T-cell (primary cell): ENCODE results near the gene SPZ1. TPM values are rescaled to one million over a fixed set of nuclear protein-coding genes. Genes with fewer than 3 reads are reported as not detected.

Experiments used
- ATAC-seq, 4 experiments: fragments of 200-7000 bp in 3 of 4; fragments of 150-1000 bp in 1 of 4; cut with Tn5 transposase; replicated peaks in 1 of 4; 1 replicate in 3 of 4; 2 replicates in 1 of 4; pipeline ENCODE4 v1.10.0; 2021; ENCODE audit warnings: moderate library complexity in 3 of 4, mild to moderate bottlenecking in 2 of 4, moderate number of reproducible peaks in 1 of 4
- CTCF ChIA-PET, 2 donors: fragments of 300-600 bp; sonication (Branson Sonifier 250); formaldehyde crosslinking; loops; one replicate each; lab custom pipeline; 2022; ENCODE audit warnings: antibody characterized with exemption in 2 of 2; lab: Charles Lee
- POLR2A ChIA-PET, 2 donors: fragments of 300-600 bp; sonication (Branson Sonifier 250); formaldehyde crosslinking; loops; one replicate each; lab custom pipeline; 2022; ENCODE audit warnings: antibody characterized with exemption in 2 of 2; lab: Charles Lee
- DNase-seq, 35 experiments: peaks; one replicate each; pipeline versions ENCODE4 v3.0.0 to v3.0.0-alpha.2; 2013 to 2023
- H3K27ac ChIP-seq: one replicate; pipeline ENCODE4 v1.5.1; 2013; ENCODE audit warnings: low read length
- H3K27me3 ChIP-seq, 2 experiments: replicated peaks in 1 of 2; 1 replicate in 1 of 2; 2 replicates in 1 of 2; pipeline versions ENCODE4 v1.6.1 to v1.7.0; 2013; ENCODE audit warnings: low read length in 1 of 2, mixed read lengths in 1 of 2; ENCODE audit not compliant: control insufficient read depth in 2 of 2, insufficient read depth in 2 of 2; ENCODE audit errors: extremely low read depth in 1 of 2
- H3K36me3 ChIP-seq, 2 donors: 1 replicate in 1 of 2; 2 replicates in 1 of 2; pipeline versions ENCODE4 v1.6.1 to v1.7.0; 2013; ENCODE audit warnings: low read length in 1 of 2; ENCODE audit not compliant: control insufficient read depth in 2 of 2, insufficient read depth in 1 of 2; ENCODE audit errors: extremely low read depth in 1 of 2
- H3K4me1 ChIP-seq, 2 experiments: 1 replicate in 1 of 2; 2 replicates in 1 of 2; pipeline versions ENCODE4 v1.6.1 to v1.7.0; 2013; ENCODE audit warnings: low read length in 2 of 2, mixed read lengths in 1 of 2; ENCODE audit not compliant: insufficient read depth in 2 of 2, control insufficient read depth in 1 of 2; ENCODE audit errors: extremely low read depth in 1 of 2
- H3K4me3 ChIP-seq, 2 donors: 1 replicate in 1 of 2; 2 replicates in 1 of 2; pipeline versions ENCODE4 v1.5.1 to v1.7.0; 2013; ENCODE audit warnings: mild to moderate bottlenecking in 2 of 2, low read length in 1 of 2, moderate library complexity in 1 of 2; ENCODE audit not compliant: control insufficient read depth in 1 of 2; ENCODE audit errors: extremely low read depth in 1 of 2
- H3K9me3 ChIP-seq: 2 replicates; pipeline ENCODE4 v1.7.0; 2013
- H3K27ac Mint-ChIP-seq, 2 donors: one replicate each; pipeline ENCODE4 v1.8.0; 2020 to 2021; ENCODE audit warnings: mild to moderate bottlenecking in 2 of 2, mixed read lengths in 2 of 2
- H3K27me3 Mint-ChIP-seq, 2 donors: one replicate each; pipeline ENCODE4 v1.8.0; 2021 to 2022; ENCODE audit warnings: mixed read lengths in 2 of 2
- H3K36me3 Mint-ChIP-seq: one replicate; pipeline ENCODE4 v1.8.0; 2021; ENCODE audit warnings: mixed read lengths
- H3K4me1 Mint-ChIP-seq, 3 donors: one replicate each; pipeline ENCODE4 v1.8.0; 2020 to 2022; ENCODE audit warnings: mixed read lengths in 3 of 3, mild to moderate bottlenecking in 1 of 3
- H3K4me3 Mint-ChIP-seq, 3 donors: one replicate each; pipeline ENCODE4 v1.8.0; 2020 to 2022; ENCODE audit warnings: mild to moderate bottlenecking in 3 of 3, mixed read lengths in 3 of 3, moderate library complexity in 3 of 3
- H3K9me3 Mint-ChIP-seq, 3 donors: one replicate each; pipeline ENCODE4 v1.8.0; 2020 to 2022; ENCODE audit warnings: mixed read lengths in 3 of 3
- WGBS: methylation state at CpG from one replicate; pipeline ENCODE4 v1.1.5; 2013; ENCODE audit warnings: missing lambda C conversion rate; ENCODE audit not compliant: insufficient coverage; 5-methylcytosine and 5-hydroxymethylcytosine counted together
- total RNA-seq, 35 experiments: library from RNA in 6 of 35; stranded (reverse) in 6 of 35; fragments of 120-200 nt in 1 of 35; gene quantifications; one replicate each; pipeline versions ENCODE4 v1.2.1 to v1.2.4 and lab custom pipeline; 2013 to 2026

The SPZ1 gene
- total RNA-seq, 5 donors from 2014 or later (not counting 1 experiment from before 2014, with no cell fraction given): not detected

DNA sequence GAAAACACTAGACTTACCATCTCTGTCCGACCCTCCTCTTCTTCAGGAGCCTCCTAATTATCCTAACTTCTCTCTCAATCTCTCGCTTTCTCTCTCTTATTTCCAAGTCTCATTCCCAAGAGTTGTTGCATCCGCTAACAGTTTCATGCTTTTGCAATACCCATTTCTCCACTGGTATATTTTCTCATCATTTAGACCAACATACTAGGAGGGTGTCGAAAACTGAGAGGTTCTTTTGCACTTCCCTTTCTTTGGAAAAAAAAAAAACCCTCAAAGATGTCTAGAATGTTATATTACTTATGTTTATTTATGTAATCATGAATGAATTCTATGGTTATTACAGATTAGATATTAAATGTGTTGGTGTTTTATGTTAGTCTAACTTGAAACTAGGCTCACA, 35.9 kb downstream of the SPZ1 start:
- Mint-ChIP-seq H3K4me1 (no peaks in the 10 kb centered on the region), H3K36me3 (no peaks in the 10 kb centered on the region), H3K27me3 (peaks cover 0 to 1% of the 10 kb centered on the region in 2 donors), H3K27ac (no peak overlapping the region), H3K9me3 (no peaks in the 10 kb centered on the region), H3K4me3 (no peak overlapping the region)
- ChIA-PET POLR2A (no interaction called here), CTCF (no interaction called here)
- H3K4me3 ChIP-seq: no peak overlapping the region
- no peaks in the 10 kb centered on the region for H3K4me1 ChIP-seq
- no peaks in the 10 kb centered on the region for H3K36me3 ChIP-seq
- 68% methylated on average over 2 of the region's 4 CpGs for WGBS
- DNase-seq (no peak), ATAC-seq (no peak)
- no peak overlapping the region for H3K27ac ChIP-seq
- H3K9me3 ChIP-seq: no peaks in the 10 kb centered on the region
- peaks cover 0 to 2% of the 10 kb centered on the region in 2 experiments for H3K27me3 ChIP-seq

DNA sequence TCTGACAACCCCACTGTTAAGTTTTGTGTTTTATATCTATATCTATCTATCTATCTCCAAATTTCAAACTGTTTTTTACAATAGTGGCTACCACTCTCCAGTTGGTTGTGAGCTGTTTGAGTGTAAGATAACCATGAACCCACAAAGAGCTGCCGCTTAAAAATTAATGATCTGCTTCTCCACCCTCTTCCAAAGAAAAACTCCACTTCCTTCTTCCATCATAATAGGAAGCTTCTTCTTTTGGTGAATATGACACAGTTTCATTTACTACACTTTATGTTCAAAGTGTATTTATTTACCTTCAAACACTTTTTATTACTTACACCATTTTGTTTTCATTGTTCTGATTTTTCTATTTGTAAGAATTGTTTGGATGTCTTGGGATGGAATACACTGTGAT, 37.9 kb downstream of the SPZ1 start:
- WGBS: no CpG with 5 or more reads among the region's 1 CpG
- Mint-ChIP-seq H3K27me3 (no peaks in the 10 kb centered on the region), H3K27ac (no peak overlapping the region), H3K4me1 (no peaks in the 10 kb centered on the region), H3K4me3 (no peak overlapping the region), H3K9me3 (no peaks in the 10 kb centered on the region), H3K36me3 (no peaks in the 10 kb centered on the region)
- no peak overlapping the region for H3K4me3 ChIP-seq
- DNase-seq (no peak), ATAC-seq (no peak)
- ChIA-PET POLR2A (no interaction called here), CTCF (no interaction called here)
- no peaks in the 10 kb centered on the region for H3K36me3 ChIP-seq
- H3K27ac ChIP-seq: no peak overlapping the region
- no peaks in the 10 kb centered on the region for H3K27me3 ChIP-seq
- no peaks in the 10 kb centered on the region for H3K9me3 ChIP-seq
- no peaks in the 10 kb centered on the region for H3K4me1 ChIP-seq

DNA sequence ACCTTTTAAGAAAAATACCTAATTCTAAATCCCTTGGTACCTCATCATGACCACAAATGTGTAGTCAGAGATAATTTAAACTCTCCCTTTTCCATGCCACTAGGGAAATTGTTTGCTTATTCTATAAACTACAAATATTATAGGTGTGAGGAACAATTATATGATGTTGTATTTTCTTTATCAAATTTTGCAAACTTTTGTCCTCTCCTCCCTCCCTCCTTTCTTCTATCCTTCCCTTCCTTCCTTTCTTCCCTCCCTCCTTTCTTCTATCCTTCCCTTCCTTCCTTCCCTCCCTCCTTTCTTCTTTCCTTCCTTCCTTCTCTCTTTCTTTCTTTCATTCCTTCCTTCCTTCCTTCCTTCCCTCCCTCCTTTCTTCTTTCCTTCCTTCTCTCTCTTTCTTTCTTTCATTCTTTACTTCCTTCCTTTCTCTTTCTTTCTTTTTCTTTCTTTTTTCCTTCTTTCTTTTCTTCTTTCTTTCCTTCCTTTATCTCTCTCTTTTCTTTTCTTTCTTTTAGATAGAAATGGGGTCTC, 41.2 kb downstream of the SPZ1 start:
- ChIA-PET CTCF (interaction anchor here in 1 of 2 donors (0.5 kb wide), 1 partner anchor 54 kb away, joined by 4 read pairs; no protein-coding TSS in a partner anchor), POLR2A (interaction anchor here in 1 of 2 donors (0.6 kb wide), 1 partner anchor 470 kb away, joined by 4 read pairs; no protein-coding TSS in a partner anchor)
- H3K27me3 ChIP-seq: peaks cover 0 to 7% of the 10 kb centered on the region in 2 experiments
- H3K27ac ChIP-seq: no peak overlapping the region
- H3K27ac Mint-ChIP-seq: no peak overlapping the region
- peaks cover 0 to 6% of the 10 kb centered on the region in 2 donors for H3K27me3 Mint-ChIP-seq
- ATAC-seq (no peak), DNase-seq (no peak)
- no peaks in the 10 kb centered on the region for H3K9me3 ChIP-seq
- H3K36me3 Mint-ChIP-seq: no peaks in the 10 kb centered on the region
- no peaks in the 10 kb centered on the region for H3K36me3 ChIP-seq
- H3K9me3 Mint-ChIP-seq: no peaks in the 10 kb centered on the region
- no peaks in the 10 kb centered on the region for H3K4me1 Mint-ChIP-seq
- no peak overlapping the region for H3K4me3 Mint-ChIP-seq
- H3K4me1 ChIP-seq: no peaks in the 10 kb centered on the region
- no peak overlapping the region for H3K4me3 ChIP-seq

DNA sequence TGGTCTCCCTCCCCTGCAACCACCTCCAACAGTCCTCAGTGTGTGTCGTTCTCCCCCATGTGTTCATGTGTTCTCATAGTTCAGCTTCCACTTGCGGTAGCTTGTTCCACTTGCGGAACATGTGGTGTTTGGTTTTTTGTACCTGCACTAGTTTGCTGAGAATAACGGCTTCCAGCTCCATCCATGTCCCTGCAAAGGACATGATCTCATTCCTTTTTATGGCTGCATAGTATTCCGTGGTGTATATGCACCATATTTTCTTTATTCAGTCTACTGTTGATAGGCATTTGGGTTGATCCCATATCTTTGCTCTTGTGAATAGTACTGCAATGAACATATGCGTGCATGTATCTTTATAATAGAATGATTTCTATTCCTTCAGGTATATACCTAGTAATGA, 45.1 kb downstream of the SPZ1 start:
- ATAC-seq (no peak), DNase-seq (no peak)
- CTCF ChIA-PET: interaction anchor here in 1 of 2 donors (0.6 kb wide), 1 partner anchor 29 kb away, joined by 3 read pairs; no protein-coding TSS in a partner anchor
- Mint-ChIP-seq H3K36me3 (no peaks in the 10 kb centered on the region), H3K27ac (no peak overlapping the region), H3K27me3 (peaks cover 3 to 10% of the 10 kb centered on the region in 2 donors), H3K4me1 (no peaks in the 10 kb centered on the region), H3K4me3 (no peak overlapping the region), H3K9me3 (no peaks in the 10 kb centered on the region)
- no CpG with 5 or more reads among the region's 6 CpGs for WGBS
- no peaks in the 10 kb centered on the region for H3K9me3 ChIP-seq
- no peaks in the 10 kb centered on the region for H3K36me3 ChIP-seq
- POLR2A ChIA-PET: no interaction called here
- H3K27ac ChIP-seq: no peak overlapping the region
- H3K4me1 ChIP-seq: no peaks in the 10 kb centered on the region
- peaks cover 0 to 7% of the 10 kb centered on the region in 2 experiments for H3K27me3 ChIP-seq
- H3K4me3 ChIP-seq: no peak overlapping the region

DNA sequence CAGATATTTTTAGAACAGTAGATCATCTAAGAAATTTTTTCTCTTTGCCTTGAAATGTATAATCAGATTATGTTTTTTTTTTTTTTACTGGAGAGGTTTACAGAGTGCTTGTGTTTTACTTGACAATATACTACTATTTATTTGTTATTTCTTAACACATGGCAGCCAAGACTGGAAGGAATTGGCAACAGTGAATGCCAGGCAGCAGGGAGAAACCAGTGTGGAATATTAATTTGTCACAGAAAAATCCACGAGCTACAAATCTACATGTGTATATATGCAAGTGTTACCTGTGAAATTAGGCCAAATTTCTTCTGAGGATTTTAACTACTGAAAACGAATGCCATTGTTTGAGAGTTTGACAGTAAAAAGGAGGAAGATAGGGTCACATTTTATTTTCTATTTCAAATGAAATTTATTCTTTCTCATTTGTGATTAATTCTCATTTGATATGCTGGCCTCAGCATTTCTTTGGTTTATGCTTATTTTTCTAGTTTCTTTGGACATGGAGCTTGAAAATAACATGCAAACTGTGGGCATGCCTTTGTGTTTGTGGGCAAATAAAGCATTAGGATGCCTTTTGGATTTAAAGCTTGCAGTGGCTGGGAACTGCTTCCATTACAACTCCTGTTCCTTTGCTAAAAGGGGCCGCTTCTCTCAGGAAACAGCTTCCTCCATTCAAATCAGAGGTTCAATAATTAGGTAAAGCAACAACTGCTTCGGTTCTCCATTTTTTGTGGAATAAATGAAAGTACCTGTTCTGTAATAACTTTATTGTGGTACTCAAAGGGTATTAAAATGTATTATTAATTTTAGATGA, 49.1 kb downstream of the SPZ1 start:
- Histone ChIP-seq H3K27ac (no peak overlapping the region), H3K4me1 (no peaks in the 10 kb centered on the region), H3K9me3 (no peaks in the 10 kb centered on the region), H3K4me3 (no peak overlapping the region), H3K36me3 (no peaks in the 10 kb centered on the region), H3K27me3 (peaks cover 0 to 10% of the 10 kb centered on the region in 2 experiments)
- Mint-ChIP-seq H3K9me3 (no peaks in the 10 kb centered on the region), H3K4me1 (no peaks in the 10 kb centered on the region), H3K27ac (no peak overlapping the region), H3K27me3 (peaks cover 6 to 21% of the 10 kb centered on the region in 2 donors), H3K36me3 (no peaks in the 10 kb centered on the region), H3K4me3 (no peak overlapping the region)
- DNase-seq (no peak), ATAC-seq (no peak)
- no CpG with 5 or more reads among the region's 4 CpGs for WGBS
- POLR2A ChIA-PET: no interaction called here
- CTCF ChIA-PET: no interaction called here

DNA sequence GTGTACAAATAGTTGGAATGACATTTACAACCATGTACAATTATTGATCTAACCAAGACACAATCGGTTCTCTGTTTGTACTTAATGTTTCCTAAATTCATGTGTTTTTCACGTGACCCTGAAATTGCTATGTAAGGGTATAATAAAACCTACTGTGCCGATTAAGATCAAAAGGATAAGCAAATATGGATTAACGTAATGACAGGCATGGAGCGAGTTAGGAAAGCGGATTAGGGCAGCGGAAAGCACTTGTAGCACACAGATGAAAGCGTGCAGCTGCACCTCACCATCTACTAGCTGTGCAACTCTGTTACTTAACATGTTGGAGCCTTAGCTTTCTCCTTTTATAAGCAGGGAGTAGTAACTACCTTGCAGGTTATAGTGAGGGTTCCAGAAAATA, 49.7 kb downstream of the SPZ1 start:
- Mint-ChIP-seq H3K27me3 (peaks cover 6 to 21% of the 10 kb centered on the region in 2 donors), H3K27ac (no peak overlapping the region), H3K9me3 (no peaks in the 10 kb centered on the region), H3K4me3 (no peak overlapping the region), H3K36me3 (no peaks in the 10 kb centered on the region), H3K4me1 (no peaks in the 10 kb centered on the region)
- no peak overlapping the region for H3K4me3 ChIP-seq
- no peak overlapping the region for H3K27ac ChIP-seq
- no peaks in the 10 kb centered on the region for H3K36me3 ChIP-seq
- WGBS: 100% methylated on average over 2 of the region's 8 CpGs
- peaks cover 0 to 8% of the 10 kb centered on the region in 2 experiments for H3K27me3 ChIP-seq
- DNase-seq: no peak
- H3K9me3 ChIP-seq: no peaks in the 10 kb centered on the region
- ChIA-PET POLR2A (no interaction called here), CTCF (no interaction called here)
- no peaks in the 10 kb centered on the region for H3K4me1 ChIP-seq
- ATAC-seq: no peak
